Renal cortical epithelial cell (primary cell): ENCODE data around the gene CALML5. TPM values are rescaled to one million over a fixed set of nuclear protein-coding genes. Genes with fewer than 3 reads are reported as not detected.

Experiments
- DNase-seq: peaks from one replicate; pipeline ENCODE4 v3.0.0-alpha.2; 2011; ENCODE audit warnings: low read depth
- total RNA-seq: library from RNA; depleted of rRNA; stranded (reverse); fragments of >200 nt; gene quantifications from 2 replicates; pipeline ENCODE4 v1.2.3, GENCODE V29; 2014

The CALML5 gene
- total RNA-seq, 1 donor from 2014 or later, result not detected

GRCh38 chr10:5462841-5463293 lies 36.5 kb downstream of the CALML5 start:
- no peak for DNase-seq

- DNase-seq, result no peak
Measured at GRCh38 chr10:5461914-5462840, 37.2 kb downstream of the CALML5 start.

GRCh38 chr10:5461203-5461588 lies 38.2 kb downstream of the CALML5 start:
- no peak for DNase-seq

- no peak for DNase-seq
Measured at GRCh38 chr10:5460468-5461202, 38.7 kb downstream of the CALML5 start.

GRCh38 chr10:5458949-5459747 lies 40.2 kb downstream of the CALML5 start:
- no peak for DNase-seq

GRCh38 chr10:5458425-5458824 lies 40.9 kb downstream of the CALML5 start:
- no peak for DNase-seq

GRCh38 chr10:5457741-5458140 lies 41.6 kb downstream of the CALML5 start:
- no peak for DNase-seq

- DNase-seq, result no peak
Measured at GRCh38 chr10:5456563-5456962, 42.8 kb downstream of the CALML5 start.

- no peak for DNase-seq
Measured at GRCh38 chr10:5453749-5454489, 45.5 kb downstream of the CALML5 start.

- DNase-seq, result no peak
Measured at GRCh38 chr10:5450605-5451384, 48.6 kb downstream of the CALML5 start.

- peak; percentile 62 for DNase-seq
Measured at GRCh38 chr10:5449823-5450222, 49.5 kb downstream of the CALML5 start.

GRCh38 chr10:5449227-5449626 lies 50.1 kb downstream of the CALML5 start:
- no peak for DNase-seq

Other genes with a start within 250 kb of the CALML5 start
- gene UCN3, start 134.6 kb downstream of the CALML5 start, total RNA-seq, result not detected in 2 replicates
- 0.35 and 1.7 TPM in 2 replicates for gene TUBAL3, start 94.7 kb downstream of the CALML5 start, total RNA-seq
- 39.6 and 109 TPM in 2 replicates for gene NET1, start 87.0 kb downstream of the CALML5 start, total RNA-seq
- gene CALML3, start 25.4 kb upstream of the CALML5 start, total RNA-seq, result not detected in 2 replicates
- 12.7 and 16.6 TPM in 2 replicates for gene ASB13, start 167.0 kb upstream of the CALML5 start, total RNA-seq
- gene TASOR2, start 185.3 kb upstream of the CALML5 start, total RNA-seq, result 68.4 and 110 TPM in 2 replicates